ELF-1 (cell line): ENCODE results near the gene SGMS1.
"Not testable (repeated sequence)": the region's sequence is repeated elsewhere in the genome, so short reads cannot be mapped to it uniquely, and the experiment has no call there.

Experiments
- DNase-seq: peaks from one replicate; pipeline ENCODE4 v3.0.0-alpha.2; 2016; ENCODE audit warnings: low read depth, low spot score

SGMS1 gene

DNA sequence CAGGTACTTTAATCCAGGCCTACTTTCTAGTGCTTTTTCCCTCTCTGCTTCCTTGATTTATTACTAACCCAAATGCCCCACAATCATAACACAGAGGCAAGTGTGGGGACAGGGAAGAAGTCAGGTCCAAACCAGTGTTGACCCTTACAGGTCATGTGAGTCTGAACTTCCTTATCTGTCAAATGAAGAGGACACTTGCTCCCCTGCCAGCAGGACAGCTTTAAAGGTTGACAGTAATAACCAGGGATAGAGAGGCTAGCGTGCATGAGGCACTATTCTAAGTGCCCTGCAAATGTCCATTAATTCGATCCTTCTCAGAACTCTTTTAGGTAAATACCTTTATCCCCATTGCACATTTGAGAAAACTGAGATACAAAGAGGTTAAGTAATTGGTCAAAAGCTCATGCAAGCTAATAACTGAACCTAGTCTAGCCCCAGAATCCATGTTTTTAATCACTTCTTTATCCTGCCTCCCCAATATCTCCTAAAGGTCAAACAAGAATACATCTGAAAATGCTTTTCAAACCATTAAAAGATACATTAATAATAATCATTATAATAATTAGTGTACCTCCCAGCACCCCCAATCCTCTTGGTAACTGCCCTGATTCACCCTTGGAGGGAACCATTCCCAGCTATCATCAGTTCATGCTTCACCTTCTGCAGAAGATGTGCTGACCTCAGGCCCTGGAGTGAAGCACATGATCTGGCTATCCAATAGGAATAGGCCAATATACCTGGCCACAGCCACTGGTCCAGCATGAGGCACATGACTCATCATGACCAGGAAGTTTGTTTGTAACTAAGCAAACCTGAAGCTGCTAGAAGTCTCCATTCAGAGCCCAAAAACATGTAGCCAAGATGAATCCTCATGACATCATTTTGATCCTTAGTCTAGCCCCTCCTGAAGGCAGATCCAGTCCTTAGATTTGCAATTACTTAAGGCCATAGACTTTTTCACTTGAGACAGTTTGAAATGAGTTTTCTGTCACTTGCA lies 40.7 kb downstream of the SGMS1 start:
- DNase-seq, result no peak

DNA sequence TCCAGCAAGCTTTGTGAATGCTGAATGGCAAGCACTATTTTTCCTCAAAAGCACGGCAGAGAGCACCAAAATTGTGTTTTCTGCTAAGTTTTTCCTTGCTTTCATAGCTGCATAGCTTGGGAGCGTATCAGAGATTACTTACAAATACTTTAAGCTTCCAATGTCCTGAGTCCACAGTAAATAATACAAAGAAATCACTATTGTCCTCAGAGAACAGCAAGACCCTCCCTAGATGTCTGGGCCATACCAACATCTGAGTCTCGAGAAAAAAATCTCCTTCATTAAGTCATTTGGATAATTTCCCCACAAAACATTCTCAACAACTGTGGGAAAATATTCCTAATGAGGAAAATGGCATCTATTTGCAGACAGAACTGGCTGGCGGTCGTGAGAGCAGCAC lies 41.7 kb downstream of the SGMS1 start:
- no peak for DNase-seq

GRCh38 chr10:50580262-50580891 lies 43.4 kb downstream of the SGMS1 start:
- no peak for DNase-seq

- no peak for DNase-seq
Measured at GRCh38 chr10:50579491-50580261, 44.1 kb downstream of the SGMS1 start.

DNA sequence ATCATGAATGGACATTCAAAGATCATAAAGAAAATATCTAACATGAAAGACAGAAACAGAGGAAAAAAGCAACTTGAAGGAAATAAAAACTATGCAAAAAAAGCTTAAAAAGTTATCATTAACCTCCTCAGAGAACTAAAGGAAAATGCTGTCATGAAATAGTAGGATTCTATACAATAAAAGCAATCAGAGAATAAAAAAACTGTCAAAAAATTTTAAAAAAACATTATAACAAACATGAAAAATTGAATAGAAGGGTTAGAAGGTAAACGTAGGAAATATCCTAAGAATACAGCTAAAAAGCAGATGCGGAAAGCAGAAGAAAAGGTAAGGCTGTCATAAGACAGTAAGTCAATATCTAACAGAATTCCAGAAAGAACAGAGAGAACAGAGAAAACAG lies 44.8 kb downstream of the SGMS1 start:
- no peak for DNase-seq

DNA sequence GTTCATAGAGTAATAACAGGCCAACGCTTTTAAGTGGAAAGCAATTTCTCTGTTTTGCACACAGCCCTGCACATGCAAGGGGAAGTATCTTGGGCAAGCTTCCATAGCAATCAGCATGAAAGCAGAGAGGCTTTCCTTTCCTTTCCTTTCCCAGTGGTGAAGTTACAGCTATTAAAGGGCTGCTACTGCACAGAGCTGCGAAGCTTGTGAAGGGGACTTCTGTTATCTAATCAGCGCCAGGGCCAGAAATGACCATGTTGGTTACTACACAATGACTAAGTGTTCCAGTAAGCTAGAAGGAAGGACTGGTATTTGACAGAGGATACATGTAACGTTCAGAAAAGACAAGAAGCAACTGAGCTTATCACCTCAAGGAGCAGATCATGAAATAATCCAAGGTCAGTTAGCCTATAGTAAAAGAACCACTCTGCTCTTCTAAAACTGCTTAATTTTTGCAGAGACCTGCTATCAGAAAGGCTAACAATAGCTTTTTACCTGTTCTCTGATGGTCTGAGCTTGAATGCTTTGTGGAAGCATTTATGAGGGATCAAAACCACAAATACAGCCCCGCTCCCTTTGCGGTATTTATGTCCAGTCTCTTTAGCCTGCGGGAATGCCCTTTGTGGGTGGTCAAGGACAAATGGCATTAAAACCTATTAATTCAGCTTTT lies 45.9 kb downstream of the SGMS1 start:
- DNase-seq, result peak; percentile 41

- no peak for DNase-seq
Measured at GRCh38 chr10:50577010-50577409, 46.7 kb downstream of the SGMS1 start.

DNA sequence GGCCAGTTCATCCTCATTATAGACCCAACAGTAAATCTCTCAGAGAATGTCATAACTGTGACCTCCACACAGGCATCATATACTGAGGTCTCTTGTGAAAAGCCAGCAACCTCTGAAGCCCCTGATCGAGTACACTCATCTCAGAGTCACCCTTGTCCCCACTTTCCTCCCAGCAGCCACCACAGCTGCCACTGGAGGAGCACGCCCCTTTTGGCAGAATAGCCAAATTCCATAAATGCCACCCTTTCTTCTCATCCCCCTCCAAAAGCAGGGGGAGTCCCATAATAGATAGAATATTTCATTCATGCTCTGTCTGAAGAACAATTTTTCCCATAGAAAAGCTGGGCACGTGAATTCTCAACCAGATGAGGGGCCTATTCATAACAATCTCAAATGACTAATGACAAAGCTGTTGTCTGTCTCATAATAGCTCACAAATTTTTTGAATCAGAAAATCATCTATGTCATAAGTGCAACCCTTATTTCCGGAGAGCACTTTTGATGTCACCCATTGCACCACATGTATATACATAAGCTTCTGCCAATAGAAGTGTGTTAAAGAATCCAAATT lies 47.4 kb downstream of the SGMS1 start:
- DNase-seq, result no peak

GRCh38 chr10:50575477-50576244 lies 48.1 kb downstream of the SGMS1 start:
- DNase-seq, result no peak

DNA sequence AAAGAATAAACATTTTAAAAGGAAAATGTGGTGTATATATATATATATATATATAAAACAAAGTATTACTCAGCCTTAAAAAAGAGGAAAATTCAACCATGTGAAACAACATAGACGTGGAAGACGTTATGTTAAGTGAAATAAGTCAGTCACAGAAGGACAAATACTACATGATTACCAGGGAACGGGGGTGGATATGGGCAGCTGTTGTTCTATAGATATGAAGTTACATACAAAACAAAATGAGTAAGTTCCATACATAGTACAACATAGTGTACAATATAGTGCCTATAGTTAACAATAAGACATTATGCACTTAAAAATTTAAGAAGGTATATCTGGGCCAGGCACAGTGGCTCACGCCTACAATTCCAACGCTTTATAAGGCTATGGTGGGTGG lies 48.8 kb downstream of the SGMS1 start:
- no peak for DNase-seq

DNA sequence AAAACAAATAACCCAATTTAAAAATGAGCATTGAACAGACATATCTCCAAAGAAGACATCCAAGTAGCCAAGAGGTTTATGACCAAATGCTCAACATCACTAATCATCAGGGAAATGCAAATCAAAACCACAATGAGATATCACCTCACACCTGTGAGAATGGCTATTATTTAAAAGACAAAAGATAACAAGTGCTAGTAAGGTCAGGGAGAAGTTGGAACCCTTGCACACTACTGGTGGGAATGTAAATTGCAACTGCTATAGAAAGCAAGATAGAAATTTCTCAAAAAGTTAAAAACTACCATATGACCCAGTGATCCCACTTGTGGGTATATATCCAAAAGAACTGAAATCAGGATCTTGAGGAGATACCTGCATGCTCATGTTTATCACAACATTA lies 49.5 kb downstream of the SGMS1 start:
- DNase-seq, result no peak

DNA sequence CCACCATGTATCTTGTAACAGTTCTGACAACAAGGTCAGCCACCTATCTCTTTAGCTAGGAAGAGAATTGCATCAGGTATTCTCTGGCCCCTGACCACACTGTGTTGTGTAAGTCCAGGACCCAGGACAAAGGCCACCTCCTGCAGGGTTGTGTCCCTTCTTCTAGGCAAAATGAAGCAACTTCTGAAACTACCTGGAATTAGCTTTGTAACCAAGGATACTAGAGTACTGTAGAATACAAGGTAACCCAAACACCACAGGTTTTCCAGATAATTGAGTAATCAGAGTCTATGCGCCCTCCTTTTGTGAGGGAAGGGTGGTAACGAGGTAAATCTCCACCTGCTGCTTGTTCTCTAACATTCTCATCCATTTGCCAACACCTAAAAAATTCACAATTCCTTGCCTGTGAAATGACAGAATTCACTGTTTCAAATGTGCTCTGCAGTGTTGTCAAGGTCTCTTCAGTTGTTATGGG lies 51.7 kb downstream of the SGMS1 start:
- DNase-seq, result no peak

- DNase-seq, result not testable (repeated sequence)
Measured at GRCh38 chr10:50568750-50569149, 55.0 kb downstream of the SGMS1 start.

GRCh38 chr10:50567384-50567783 lies 56.4 kb downstream of the SGMS1 start:
- no peak for DNase-seq

- DNase-seq, result no peak
Measured at GRCh38 chr10:50566150-50566549, 57.6 kb downstream of the SGMS1 start.

DNA sequence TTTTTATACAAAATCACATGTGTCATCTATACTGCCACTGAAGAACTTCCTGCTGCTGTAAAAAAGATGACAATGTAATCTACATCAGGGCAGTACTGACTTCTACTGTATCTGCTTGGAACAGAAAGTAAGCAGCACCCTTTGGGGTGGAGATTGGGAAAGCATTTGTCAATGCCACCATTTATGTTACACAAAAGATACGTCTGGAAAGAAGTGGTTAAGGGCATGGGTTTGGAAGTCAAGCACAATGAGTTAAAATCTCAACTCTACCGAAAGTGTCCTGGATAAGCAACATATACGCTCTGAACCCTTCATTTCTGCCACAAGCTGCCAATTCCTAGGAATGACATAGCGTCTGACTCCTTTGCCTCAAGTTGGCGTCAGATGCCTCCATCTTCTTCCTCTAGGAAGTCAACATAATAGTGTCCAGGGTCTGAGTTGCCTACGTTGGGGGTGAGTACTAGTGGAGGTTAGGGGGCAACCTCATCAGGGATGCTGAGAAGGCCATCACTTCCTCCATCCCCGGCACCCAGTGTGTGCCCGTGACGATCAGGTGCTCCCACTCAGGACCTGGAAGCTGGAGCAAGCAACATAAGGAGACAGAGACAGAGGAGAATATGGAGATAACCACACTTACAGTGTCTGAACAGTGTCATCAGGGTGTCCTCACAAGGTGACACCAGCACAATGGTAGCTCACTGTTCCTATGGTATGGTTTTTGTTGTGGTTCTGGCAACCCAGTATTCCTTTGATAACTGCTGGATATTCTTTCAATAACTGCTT lies 58.3 kb downstream of the SGMS1 start:
- DNase-seq, result no peak

DNA sequence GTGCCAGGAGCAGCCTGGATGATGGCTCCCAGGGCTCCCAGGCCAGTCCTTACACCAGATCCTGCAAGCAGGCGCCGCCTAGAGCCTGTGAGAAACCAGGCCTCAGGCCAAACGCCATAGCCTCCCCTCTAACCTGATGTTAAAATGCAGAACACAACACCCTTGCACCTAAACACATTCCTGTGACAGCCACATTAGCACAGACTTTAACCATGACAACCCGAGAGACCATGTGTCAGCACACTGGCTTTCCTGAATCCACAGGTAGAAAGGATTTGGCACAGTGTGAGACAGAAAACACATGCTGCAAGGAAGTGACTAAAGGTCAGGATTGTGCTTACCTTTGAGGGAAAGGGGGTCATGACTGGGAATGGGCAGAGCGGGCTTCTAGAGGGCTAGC lies 59.9 kb downstream of the SGMS1 start:
- peak; percentile 87 for DNase-seq

DNA sequence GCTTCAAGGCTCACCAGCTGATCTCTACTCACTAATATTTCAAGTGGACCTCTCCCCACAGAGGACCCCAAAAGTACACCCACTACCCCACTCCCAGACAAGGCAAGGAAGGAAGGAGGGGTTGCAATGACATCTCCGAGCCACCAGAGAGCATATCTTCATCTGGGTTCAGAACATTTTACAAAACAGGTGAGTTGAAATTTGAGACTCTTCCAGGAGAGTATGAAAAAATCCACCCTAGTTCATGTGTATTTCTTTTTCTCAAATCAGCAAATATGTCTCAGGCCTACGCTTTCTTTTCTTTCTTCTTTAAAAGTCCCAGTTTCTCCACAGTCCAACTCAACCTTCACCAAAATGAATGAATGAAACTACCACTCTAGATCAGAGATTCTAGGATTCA lies 61.9 kb downstream of the SGMS1 start:
- no peak for DNase-seq

DNA sequence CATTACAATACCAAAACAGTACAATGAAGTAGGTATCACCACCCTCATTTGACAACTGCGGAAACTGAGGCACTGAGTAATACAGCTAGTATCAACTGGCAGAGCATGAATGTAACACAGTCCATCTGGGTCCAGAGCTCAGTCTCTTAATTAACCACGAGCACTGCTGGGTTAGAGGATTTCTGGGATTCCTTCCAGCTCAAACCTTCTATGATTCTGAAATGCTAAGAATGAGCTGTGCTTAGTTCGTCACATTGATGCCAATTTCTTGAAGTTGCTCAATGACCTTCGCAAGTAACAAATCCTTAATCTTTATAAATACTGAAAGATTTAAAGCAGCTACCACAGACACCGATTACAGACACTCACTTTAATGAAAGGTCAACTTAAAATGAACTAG lies 62.5 kb downstream of the SGMS1 start:
- no peak for DNase-seq

DNA sequence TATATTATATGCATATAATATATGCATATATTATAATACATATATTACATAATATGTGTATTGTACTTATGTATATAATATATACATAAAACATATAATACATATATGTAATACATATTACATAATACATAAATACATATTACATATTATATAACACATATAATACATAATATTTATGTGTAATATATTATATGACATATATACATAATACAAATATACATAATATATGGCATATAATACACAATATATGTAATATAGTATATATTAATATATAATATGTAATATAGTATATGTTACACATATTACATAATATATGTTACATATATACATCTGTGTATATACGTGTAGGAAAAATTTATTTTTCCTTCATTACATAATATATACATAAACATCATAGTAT lies 63.4 kb downstream of the SGMS1 start:
- DNase-seq, result no peak
